KMS-11 (cell line): ENCODE data around the gene CFAP97D2.

Source experiments
- H2AFZ ChIP-seq: fragments of 200-600 bp; sonication (generic); 2 replicates; pipeline ENCODE4 v1.6.1; 2016; ENCODE audit warnings: antibody characterized with exemption, mixed run types, low read depth
- H3K27ac ChIP-seq: fragments of 200-600 bp; sonication (generic); 2 replicates; pipeline ENCODE4 v1.6.1; 2016; ENCODE audit warnings: mild to moderate bottlenecking, mixed run types
- H3K27me3 ChIP-seq: fragments of 200-600 bp; sonication (generic); 2 replicates; pipeline ENCODE4 v1.6.1; 2017; ENCODE audit warnings: mild to moderate bottlenecking, low read depth, mixed run types, moderate library complexity; ENCODE audit not compliant: insufficient read depth
- H3K36me3 ChIP-seq: fragments of 200-600 bp; sonication (generic); 2 replicates; pipeline ENCODE4 v1.6.1; 2017; ENCODE audit warnings: mild to moderate bottlenecking, mixed run types; ENCODE audit not compliant: insufficient read depth
- H3K4me1 ChIP-seq: fragments of 200-600 bp; sonication (generic); 2 replicates; pipeline ENCODE4 v1.6.1; 2016; ENCODE audit warnings: mild to moderate bottlenecking, low read depth, mixed run types; ENCODE audit not compliant: poor library complexity, severe bottlenecking
- H3K4me2 ChIP-seq: fragments of 200-600 bp; sonication (generic); 2 replicates; pipeline ENCODE4 v1.7.0; 2016; ENCODE audit warnings: mild to moderate bottlenecking, mixed run types
- H3K4me3 ChIP-seq: fragments of 200-600 bp; sonication (generic); IDR thresholded peaks from 2 replicates; pipeline ENCODE4 v1.6.1; 2017; ENCODE audit warnings: low read depth, low read length, mixed read lengths; ENCODE audit not compliant: insufficient read depth
- H3K79me2 ChIP-seq: fragments of 200-600 bp; sonication (generic); 2 replicates; pipeline ENCODE4 v1.6.1; 2016; ENCODE audit warnings: low read depth, mixed run types; ENCODE audit not compliant: insufficient read depth
- H3K9ac ChIP-seq: fragments of 200-600 bp; sonication (generic); 2 replicates; pipeline ENCODE4 v1.6.1; 2016; ENCODE audit warnings: mild to moderate bottlenecking, mixed run types
- H4K20me1 ChIP-seq: fragments of 200-600 bp; sonication (generic); 2 replicates; pipeline ENCODE4 v1.6.1; 2016; ENCODE audit warnings: mild to moderate bottlenecking, mixed run types; ENCODE audit not compliant: insufficient read depth
- TF ChIP-seq, protein P1 (sequence below): fragments of 200-600 bp; sonication (generic); conservative IDR thresholded peaks from 2 replicates; pipeline ENCODE4 v1.6.1; 2017; ENCODE audit warnings: low read depth, mild to moderate bottlenecking, antibody characterized with exemption, low read length, moderate library complexity, mixed read lengths

Gene CFAP97D2

DNA sequence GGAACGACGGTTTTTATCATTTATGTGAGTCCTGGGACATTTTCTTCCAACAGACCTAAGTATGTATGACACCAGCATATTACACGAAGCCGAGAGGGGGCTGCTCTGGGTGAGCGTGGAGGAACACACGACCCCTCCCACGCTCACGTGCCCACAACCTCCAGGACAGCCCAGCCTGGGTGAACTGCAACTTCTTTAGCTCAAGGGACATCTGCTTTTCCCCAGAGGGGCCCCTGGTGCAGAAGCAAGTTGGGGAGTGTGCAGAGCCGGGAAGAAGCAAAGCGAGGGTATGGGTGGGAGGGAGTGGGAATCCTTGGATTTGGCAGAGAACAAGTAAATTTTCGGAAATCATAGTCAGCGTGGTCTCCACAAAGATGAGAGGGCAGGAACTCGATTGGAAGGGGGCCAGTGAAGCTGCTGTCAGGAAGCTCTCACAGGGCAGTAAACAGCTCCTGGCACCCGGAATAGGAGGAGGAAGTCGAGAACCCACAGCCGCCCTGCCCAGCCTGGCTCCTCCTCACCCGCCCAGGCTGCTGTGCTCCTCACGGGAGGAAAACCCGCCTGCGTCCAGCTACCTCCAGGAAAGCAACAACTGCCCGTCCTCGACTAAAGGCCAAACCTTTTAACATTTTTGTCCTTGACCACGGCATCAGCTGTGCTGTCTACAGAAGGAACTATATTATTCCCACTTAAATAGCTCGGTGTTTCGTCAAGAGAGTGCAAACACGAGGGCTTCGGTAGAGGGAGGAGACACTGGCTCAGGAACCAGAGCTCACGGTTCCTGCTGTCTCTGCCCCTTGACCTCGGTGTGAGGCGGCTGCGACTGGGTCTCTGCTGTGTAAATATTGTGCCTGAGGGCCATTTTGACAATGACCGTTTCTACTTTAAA is 17.2 kb upstream of the CFAP97D2 start:
- TF ChIP-seq, protein P1, sequence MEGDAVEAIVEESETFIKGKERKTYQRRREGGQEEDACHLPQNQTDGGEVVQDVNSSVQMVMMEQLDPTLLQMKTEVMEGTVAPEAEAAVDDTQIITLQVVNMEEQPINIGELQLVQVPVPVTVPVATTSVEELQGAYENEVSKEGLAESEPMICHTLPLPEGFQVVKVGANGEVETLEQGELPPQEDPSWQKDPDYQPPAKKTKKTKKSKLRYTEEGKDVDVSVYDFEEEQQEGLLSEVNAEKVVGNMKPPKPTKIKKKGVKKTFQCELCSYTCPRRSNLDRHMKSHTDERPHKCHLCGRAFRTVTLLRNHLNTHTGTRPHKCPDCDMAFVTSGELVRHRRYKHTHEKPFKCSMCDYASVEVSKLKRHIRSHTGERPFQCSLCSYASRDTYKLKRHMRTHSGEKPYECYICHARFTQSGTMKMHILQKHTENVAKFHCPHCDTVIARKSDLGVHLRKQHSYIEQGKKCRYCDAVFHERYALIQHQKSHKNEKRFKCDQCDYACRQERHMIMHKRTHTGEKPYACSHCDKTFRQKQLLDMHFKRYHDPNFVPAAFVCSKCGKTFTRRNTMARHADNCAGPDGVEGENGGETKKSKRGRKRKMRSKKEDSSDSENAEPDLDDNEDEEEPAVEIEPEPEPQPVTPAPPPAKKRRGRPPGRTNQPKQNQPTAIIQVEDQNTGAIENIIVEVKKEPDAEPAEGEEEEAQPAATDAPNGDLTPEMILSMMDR = no peak
- no peak overlapping the region for H3K27ac ChIP-seq
- no peak overlapping the region for H3K9ac ChIP-seq
- H3K79me2 ChIP-seq = no peaks in the 10 kb centered on the region
- H4K20me1 ChIP-seq = no peaks in the 10 kb centered on the region
- no peak overlapping the region for H3K4me3 ChIP-seq
- H3K27me3 ChIP-seq = peaks cover 3% of the 10 kb centered on the region; the same call in 1 of the 2 replicates
- H3K36me3 ChIP-seq = no peaks in the 10 kb centered on the region
- H2AFZ ChIP-seq = no peak overlapping the region
- H3K4me2 ChIP-seq = no peak overlapping the region
- H3K4me1 ChIP-seq = no peaks in the 10 kb centered on the region

DNA sequence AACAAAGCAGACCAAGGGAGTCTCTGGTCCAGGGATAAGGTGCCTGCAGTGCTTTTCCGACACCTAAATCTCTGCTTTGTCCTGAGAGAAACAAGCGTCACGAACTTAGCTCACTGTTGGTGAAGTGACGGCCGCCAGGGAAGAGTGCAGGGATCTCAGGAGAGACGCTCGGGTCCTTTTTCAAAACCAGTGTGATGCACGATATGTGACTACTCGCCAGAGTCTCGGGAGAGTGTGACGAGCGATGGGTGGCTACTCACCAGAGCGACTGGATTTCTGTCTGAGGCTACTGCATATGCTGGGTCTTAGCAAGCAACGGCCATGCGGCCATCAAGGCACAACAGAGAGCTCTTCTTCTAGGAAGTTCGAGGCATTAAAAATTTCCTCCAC is 16.5 kb upstream of the CFAP97D2 start:
- Histone ChIP-seq H3K4me1 (no peaks in the 10 kb centered on the region), H2AFZ (no peak overlapping the region), H3K27ac (no peak overlapping the region), H4K20me1 (no peaks in the 10 kb centered on the region), H3K36me3 (no peaks in the 10 kb centered on the region), H3K4me3 (no peak overlapping the region), H3K27me3 (peaks cover 3% of the 10 kb centered on the region; the same call in 1 of the 2 replicates), H3K4me2 (no peak overlapping the region), H3K79me2 (no peaks in the 10 kb centered on the region), H3K9ac (no peak overlapping the region)
- TF ChIP-seq, protein P1 = no peak

DNA sequence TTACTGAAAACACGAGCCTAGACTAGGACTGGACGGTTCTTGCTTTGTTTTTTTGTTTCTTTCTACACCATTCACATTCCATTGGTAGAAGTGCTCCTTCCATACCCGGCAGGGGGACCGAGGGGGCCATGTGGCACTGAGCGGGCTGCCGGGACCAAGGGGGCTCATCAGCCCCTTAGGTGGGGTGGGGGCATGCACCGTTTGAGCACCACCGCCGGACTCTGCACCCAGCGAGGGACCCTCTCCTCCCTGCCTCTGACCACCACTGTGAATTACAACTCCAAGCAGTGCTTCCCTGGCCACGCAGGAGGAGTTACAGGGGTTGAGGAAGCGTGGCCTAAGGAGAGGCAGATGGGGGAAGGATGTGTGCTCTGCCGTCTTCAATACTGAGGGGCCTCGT is 15.0 kb upstream of the CFAP97D2 start:
- H4K20me1 ChIP-seq = no peaks in the 10 kb centered on the region
- no peak overlapping the region for H3K4me2 ChIP-seq
- no peaks in the 10 kb centered on the region for H3K79me2 ChIP-seq
- H3K4me3 ChIP-seq = no peak overlapping the region
- no peaks in the 10 kb centered on the region for H3K4me1 ChIP-seq
- H3K9ac ChIP-seq = no peak overlapping the region
- no peak overlapping the region for H3K27ac ChIP-seq
- no peak overlapping the region for H2AFZ ChIP-seq
- H3K27me3 ChIP-seq = peaks cover 3% of the 10 kb centered on the region; the same call in 1 of the 2 replicates
- TF ChIP-seq, protein P1 = no peak
- no peaks in the 10 kb centered on the region for H3K36me3 ChIP-seq

DNA sequence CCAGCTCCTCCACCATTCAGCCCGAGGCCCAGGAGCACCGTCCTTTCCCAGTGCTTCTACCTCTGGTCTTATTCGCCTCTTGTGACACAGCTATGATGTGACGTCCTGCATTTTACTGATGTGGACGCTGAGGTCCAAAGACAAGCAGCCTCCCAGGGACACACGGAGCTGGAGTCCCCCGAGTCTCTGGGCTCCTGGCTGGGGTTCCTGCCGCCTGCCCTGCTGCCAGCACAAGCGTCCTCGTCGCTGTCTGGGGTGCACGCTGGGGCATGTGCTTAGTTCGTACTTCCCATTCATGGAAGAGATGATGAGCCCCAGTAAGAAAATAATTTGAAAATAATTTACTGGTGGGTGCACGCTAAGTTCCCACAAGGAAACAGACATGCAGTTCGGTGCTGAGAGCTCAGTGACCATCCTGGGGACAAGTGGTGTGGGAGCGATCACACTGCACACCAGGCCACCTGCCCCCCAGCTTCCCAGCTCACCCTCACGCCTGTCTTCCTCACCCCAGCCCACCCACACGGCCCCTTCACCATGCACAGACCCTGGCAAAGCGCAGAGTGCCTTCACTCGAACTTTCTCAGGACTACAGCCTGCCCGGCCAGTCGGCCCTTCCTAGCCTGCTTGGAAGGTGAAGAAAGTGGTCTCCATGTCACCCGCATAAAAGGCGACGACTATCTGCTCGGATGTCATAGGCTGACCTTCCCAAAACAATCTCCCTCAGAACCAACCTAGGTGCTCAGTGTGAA is 14.2 kb upstream of the CFAP97D2 start:
- TF ChIP-seq, protein P1 = no peak
- H3K79me2 ChIP-seq = no peaks in the 10 kb centered on the region
- no peak overlapping the region for H3K4me3 ChIP-seq
- no peak overlapping the region for H3K27ac ChIP-seq
- H2AFZ ChIP-seq = no peak overlapping the region
- H3K27me3 ChIP-seq = peaks cover 3% of the 10 kb centered on the region; the same call in 1 of the 2 replicates
- no peak overlapping the region for H3K9ac ChIP-seq
- H3K36me3 ChIP-seq = no peaks in the 10 kb centered on the region
- no peaks in the 10 kb centered on the region for H3K4me1 ChIP-seq
- no peaks in the 10 kb centered on the region for H4K20me1 ChIP-seq
- no peak overlapping the region for H3K4me2 ChIP-seq
